K562 (cell line): Measurements from ENCODE around the gene WDR18. TPM values are rescaled to one million over a fixed set of nuclear protein-coding genes. Genes with fewer than 3 reads are reported as not detected.

Source experiments
- MBD2 ChIP-seq: sonication (generic); IDR thresholded peaks from 2 replicates; pipeline ENCODE4 v1.6.1; 2016; ENCODE audit warnings: low read depth, borderline replicate concordance
- NCOR1 ChIP-seq: fragments of 450-650 bp; IDR thresholded peaks from 2 replicates; pipeline ENCODE4 v1.6.1; 2016; ENCODE audit warnings: mild to moderate bottlenecking, moderate library complexity
- NFE2L1 ChIP-seq: fragments of 450-650 bp; IDR thresholded peaks from 2 replicates; pipeline ENCODE4 v1.6.1; 2016; ENCODE audit warnings: missing genetic modification characterization, low read depth, mild to moderate bottlenecking, missing compliant biosample characterization, moderate library complexity, borderline replicate concordance
- SMAD4 ChIP-seq: fragments of 250-450 bp; sonication (Bioruptor Pico); conservative IDR thresholded peaks from 2 replicates; pipeline ENCODE4 v1.8.0; 2021; ENCODE audit warnings: inconsistent platforms, mild to moderate bottlenecking, moderate library complexity
- ZNF24 ChIP-seq: fragments of 450-650 bp; IDR thresholded peaks from 2 replicates; pipeline ENCODE4 v1.6.1; 2016
- ZNF395 ChIP-seq: fragments of 200-800 bp; sonication (Bioruptor generic); IDR thresholded peaks from 2 replicates; pipeline ENCODE4 v1.6.1; 2017; ENCODE audit warnings: missing genetic modification characterization, missing compliant biosample characterization
- polyA plus RNA-seq, 8 experiments: library from polyadenylated mRNA; depleted of rRNA in 4 of 8; stranded (reverse) in 5 of 8; unstranded in 3 of 8; fragments of >200 nt; fragmentation: Nextera tagmentation in 2 of 8; fragmentation: Illumina TruSeq in 1 of 8; extraction: Ambion mirVana in 2 of 8; extraction: Trizol in 1 of 8; gene quantifications; 2 replicates each; pipeline versions ENCODE4 v1.2.1 to v1.2.3, GENCODE V29; 2011 to 2014; ENCODE audit warnings: inconsistent platforms in 1 of 8, missing spikeins in 1 of 8
- total RNA-seq, 7 experiments: library from RNA; depleted of rRNA in 6 of 7; stranded (reverse); fragments of >200 nt in 6 of 7; fragmentation: Illumina TruSeq in 2 of 7; extraction: Trizol in 2 of 7; gene quantifications; 2 replicates each; pipeline versions ENCODE4 v1.2.1 to v1.2.3, GENCODE V29; 2011 to 2021; ENCODE audit warnings: low replicate concordance in 1 of 7
- TF ChIP-seq, protein P1 (sequence below): fragments of 150-350 bp; conservative IDR thresholded peaks from 2 replicates; pipeline ENCODE4 v1.6.1; 2014; ENCODE audit warnings: low read length
- TF ChIP-seq, protein P2 (sequence below): fragments of 250-450 bp; sonication (Bioruptor Pico); IDR thresholded peaks from 2 replicates; pipeline ENCODE4 v1.4.0; 2020; ENCODE audit warnings: mild to moderate bottlenecking, moderate library complexity, borderline replicate concordance
- TF ChIP-seq, protein P3 (sequence below): fragments of 250-450 bp; sonication (Bioruptor Pico); IDR thresholded peaks from 2 replicates; pipeline ENCODE4 v1.4.0; 2020
- TF ChIP-seq, protein P4 (sequence below): fragments of 200-800 bp; sonication (Bioruptor generic); IDR thresholded peaks from 2 replicates; pipeline ENCODE4 v1.6.1; 2017; ENCODE audit warnings: missing genetic modification characterization, missing compliant biosample characterization

Gene WDR18
- total and polyA plus RNA-seq, 9 of the 15 experiments (the other 6 are each of a cell fraction or from before 2014, with no cell fraction given) = 0.65 to 181 (median 30.1) TPM

- TF ChIP-seq, protein P1, sequence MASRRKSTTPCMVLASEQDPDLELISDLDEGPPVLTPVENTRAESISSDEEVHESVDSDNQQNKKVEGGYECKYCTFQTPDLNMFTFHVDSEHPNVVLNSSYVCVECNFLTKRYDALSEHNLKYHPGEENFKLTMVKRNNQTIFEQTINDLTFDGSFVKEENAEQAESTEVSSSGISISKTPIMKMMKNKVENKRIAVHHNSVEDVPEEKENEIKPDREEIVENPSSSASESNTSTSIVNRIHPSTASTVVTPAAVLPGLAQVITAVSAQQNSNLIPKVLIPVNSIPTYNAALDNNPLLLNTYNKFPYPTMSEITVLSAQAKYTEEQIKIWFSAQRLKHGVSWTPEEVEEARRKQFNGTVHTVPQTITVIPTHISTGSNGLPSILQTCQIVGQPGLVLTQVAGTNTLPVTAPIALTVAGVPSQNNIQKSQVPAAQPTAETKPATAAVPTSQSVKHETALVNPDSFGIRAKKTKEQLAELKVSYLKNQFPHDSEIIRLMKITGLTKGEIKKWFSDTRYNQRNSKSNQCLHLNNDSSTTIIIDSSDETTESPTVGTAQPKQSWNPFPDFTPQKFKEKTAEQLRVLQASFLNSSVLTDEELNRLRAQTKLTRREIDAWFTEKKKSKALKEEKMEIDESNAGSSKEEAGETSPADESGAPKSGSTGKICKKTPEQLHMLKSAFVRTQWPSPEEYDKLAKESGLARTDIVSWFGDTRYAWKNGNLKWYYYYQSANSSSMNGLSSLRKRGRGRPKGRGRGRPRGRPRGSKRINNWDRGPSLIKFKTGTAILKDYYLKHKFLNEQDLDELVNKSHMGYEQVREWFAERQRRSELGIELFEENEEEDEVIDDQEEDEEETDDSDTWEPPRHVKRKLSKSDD = no peak
- TF ChIP-seq, protein P2, sequence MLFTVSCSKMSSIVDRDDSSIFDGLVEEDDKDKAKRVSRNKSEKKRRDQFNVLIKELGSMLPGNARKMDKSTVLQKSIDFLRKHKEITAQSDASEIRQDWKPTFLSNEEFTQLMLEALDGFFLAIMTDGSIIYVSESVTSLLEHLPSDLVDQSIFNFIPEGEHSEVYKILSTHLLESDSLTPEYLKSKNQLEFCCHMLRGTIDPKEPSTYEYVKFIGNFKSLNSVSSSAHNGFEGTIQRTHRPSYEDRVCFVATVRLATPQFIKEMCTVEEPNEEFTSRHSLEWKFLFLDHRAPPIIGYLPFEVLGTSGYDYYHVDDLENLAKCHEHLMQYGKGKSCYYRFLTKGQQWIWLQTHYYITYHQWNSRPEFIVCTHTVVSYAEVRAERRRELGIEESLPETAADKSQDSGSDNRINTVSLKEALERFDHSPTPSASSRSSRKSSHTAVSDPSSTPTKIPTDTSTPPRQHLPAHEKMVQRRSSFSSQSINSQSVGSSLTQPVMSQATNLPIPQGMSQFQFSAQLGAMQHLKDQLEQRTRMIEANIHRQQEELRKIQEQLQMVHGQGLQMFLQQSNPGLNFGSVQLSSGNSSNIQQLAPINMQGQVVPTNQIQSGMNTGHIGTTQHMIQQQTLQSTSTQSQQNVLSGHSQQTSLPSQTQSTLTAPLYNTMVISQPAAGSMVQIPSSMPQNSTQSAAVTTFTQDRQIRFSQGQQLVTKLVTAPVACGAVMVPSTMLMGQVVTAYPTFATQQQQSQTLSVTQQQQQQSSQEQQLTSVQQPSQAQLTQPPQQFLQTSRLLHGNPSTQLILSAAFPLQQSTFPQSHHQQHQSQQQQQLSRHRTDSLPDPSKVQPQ (CRISPR knock-in tag) = no peak
- TF ChIP-seq NCOR1 (peak; percentile 75), SMAD4 (CRISPR knock-in tag) (peak; percentile 65; the same call in 1 of the 2 replicates), NFE2L1 (tag) (no peak), ZNF24 (no peak), ZNF395 (CRISPR knock-in tag) (peak; percentile 60; the same call in 1 of the 2 replicates), MBD2 (no peak; the same call in 1 of the 2 replicates)
- TF ChIP-seq, protein P3, sequence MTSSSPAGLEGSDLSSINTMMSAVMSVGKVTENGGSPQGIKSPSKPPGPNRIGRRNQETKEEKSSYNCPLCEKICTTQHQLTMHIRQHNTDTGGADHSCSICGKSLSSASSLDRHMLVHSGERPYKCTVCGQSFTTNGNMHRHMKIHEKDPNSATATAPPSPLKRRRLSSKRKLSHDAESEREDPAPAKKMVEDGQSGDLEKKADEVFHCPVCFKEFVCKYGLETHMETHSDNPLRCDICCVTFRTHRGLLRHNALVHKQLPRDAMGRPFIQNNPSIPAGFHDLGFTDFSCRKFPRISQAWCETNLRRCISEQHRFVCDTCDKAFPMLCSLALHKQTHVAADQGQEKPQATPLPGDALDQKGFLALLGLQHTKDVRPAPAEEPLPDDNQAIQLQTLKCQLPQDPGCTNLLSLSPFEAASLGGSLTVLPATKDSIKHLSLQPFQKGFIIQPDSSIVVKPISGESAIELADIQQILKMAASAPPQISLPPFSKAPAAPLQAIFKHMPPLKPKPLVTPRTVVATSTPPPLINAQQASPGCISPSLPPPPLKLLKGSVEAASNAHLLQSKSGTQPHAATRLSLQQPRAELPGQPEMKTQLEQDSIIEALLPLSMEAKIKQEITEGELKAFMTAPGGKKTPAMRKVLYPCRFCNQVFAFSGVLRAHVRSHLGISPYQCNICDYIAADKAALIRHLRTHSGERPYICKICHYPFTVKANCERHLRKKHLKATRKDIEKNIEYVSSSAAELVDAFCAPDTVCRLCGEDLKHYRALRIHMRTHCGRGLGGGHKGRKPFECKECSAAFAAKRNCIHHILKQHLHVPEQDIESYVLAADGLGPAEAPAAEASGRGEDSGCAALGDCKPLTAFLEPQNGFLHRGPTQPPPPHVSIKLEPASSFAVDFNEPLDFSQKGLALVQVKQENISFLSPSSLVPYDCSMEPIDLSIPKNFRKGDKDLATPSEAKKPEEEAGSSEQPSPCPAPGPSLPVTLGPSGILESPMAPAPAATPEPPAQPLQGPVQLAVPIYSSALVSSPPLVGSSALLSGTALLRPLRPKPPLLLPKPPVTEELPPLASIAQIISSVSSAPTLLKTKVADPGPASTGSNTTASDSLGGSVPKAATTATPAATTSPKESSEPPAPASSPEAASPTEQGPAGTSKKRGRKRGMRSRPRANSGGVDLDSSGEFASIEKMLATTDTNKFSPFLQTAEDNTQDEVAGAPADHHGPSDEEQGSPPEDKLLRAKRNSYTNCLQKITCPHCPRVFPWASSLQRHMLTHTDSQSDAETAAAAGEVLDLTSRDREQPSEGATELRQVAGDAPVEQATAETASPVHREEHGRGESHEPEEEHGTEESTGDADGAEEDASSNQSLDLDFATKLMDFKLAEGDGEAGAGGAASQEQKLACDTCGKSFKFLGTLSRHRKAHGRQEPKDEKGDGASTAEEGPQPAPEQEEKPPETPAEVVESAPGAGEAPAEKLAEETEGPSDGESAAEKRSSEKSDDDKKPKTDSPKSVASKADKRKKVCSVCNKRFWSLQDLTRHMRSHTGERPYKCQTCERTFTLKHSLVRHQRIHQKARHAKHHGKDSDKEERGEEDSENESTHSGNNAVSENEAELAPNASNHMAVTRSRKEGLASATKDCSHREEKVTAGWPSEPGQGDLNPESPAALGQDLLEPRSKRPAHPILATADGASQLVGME = 0 out of 2 replicates have a peak, but pooled peaks have one; percentile 47
- TF ChIP-seq, protein P4, sequence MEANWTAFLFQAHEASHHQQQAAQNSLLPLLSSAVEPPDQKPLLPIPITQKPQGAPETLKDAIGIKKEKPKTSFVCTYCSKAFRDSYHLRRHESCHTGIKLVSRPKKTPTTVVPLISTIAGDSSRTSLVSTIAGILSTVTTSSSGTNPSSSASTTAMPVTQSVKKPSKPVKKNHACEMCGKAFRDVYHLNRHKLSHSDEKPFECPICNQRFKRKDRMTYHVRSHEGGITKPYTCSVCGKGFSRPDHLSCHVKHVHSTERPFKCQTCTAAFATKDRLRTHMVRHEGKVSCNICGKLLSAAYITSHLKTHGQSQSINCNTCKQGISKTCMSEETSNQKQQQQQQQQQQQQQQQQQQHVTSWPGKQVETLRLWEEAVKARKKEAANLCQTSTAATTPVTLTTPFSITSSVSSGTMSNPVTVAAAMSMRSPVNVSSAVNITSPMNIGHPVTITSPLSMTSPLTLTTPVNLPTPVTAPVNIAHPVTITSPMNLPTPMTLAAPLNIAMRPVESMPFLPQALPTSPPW = peak; percentile 88
Observed at GRCh38 chr19:954672-955494, 29.3 kb upstream of the WDR18 start (continued).
